Measurements from ENCODE around the gene DDHD1.
A peak's percentile ranks its signal among the peaks of the same experiment; 100 is the strongest.

Gene DDHD1

DNA sequence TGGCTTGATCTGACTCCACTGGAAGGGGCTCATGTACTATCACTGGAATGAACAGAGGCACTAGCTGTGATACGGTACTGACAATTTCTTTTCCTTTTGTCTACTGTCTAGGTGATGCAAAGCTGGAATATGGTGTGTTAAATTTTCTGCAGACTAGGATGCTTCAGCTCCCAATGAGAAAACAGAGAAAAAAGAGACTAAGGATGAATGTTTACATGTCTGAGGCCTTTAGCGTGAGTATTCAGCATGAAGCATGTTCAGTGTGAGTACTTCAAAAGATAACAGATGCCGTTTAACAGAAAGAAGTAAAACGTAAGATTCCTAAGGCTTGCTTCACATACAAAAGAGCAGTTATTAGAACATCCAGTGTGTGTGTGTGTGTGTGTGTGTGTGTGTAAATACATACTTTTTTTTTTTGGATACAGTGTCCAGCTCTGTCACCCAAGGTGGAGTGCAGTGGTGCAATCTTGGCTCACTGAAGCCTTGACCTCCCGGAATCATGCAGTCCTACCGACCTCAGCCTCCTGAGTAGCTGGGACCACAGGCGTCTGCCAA, 110.0 kb downstream of the DDHD1 start:
- TF ChIP-seq POLR2A (IDR thresholded peaks at IDR 0.05; ENCODE audit: low read depth, low read length) = no peak
- FAIRE-seq (no peak), DNase-seq (ENCODE audit: insufficient read length, low spot score) (no peak)

DNA sequence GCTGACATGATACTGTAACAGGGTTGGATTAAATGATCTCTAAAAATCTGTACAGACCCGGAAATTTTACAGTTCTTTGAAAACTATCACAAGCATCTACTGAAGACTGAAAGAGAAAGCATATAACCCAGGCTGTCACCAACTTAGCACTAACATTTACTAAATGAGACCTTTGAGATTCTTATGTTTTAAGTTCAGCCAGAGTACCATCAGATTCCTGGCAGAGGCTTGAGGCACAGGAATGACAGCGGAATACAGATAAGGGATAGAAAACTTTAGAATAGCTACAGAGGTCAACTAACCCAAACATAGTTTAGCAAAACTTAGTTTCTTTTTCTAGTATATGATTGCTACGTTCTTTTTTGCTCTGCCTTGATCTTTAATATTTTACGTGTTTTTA, 110.6 kb downstream of the DDHD1 start:
- no peak for DNase-seq (ENCODE audit: insufficient read length, low spot score)
- TF ChIP-seq POLR2A (IDR thresholded peaks at IDR 0.05; ENCODE audit: low read depth, low read length) = no peak

DNA sequence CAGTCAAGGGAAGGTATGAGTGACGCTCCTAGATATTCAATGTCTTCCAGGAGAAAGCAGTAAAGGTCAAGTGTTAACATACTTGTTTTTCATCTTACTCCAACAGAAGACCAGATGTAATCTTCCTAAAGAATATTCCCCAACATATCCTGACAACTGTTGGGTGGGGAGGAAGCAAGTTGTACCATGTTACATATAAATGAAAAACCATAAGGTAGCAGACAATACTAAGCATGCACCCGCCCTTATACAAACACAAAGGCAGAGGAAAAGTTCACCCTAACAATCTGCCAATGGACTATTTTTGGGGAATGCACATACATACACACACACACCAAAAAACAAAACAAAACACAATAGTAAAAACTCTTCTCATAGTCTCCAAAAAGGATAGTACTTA, 112.1 kb downstream of the DDHD1 start:
- DNase-seq (ENCODE audit: insufficient read length, low spot score) (no peak), FAIRE-seq (no peak)
- no peak for TF ChIP-seq POLR2A (IDR thresholded peaks at IDR 0.05; ENCODE audit: low read depth, low read length)

More for the DNA sequence above, 110.6 kb downstream of the DDHD1 start:
- FAIRE-seq = no peak

DNA sequence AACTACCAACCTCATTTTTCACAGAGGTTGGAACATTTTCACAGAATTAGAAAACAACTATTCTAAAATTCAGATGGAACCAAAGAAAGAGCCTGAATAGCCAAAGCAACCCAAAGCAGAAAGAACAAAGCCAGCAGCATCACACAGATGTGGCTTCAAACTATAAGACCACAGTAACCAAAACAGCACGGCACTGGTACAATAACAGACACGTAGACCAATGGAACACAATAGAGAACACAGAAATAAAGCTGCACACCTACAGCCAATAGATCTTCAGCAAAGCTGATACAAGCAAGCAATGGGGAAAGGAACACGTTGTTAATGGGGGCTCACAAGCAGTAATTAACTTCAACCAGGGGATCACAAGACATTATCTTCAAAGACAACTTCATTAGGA, 114.5 kb downstream of the DDHD1 start:
- no peak for DNase-seq (ENCODE audit: insufficient read length, low spot score)
- FAIRE-seq = no peak
- no peak for TF ChIP-seq POLR2A (IDR thresholded peaks at IDR 0.05; ENCODE audit: low read depth, low read length)

DNA sequence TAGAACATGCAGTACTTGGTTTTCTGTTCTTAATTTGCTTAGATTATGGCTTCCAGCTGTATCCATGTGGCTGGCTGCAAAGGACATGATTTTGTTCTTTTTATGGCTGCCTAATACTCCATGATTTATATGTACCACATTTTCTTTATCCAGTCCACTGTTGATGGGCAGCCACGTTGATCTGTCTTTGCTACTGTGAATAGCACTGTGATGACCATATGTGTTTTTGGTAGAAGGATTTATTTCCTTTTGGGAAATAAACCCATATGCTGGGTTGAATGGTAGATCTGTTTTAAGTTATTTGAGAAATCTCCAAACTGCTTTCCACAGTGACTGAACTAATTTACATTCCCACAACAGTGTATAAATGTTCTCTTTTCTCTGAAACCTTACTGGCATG, 116.1 kb downstream of the DDHD1 start:
- DNase-seq (ENCODE audit: insufficient read length, low spot score) (no peak), FAIRE-seq (no peak)
- no peak for TF ChIP-seq POLR2A (IDR thresholded peaks at IDR 0.05; ENCODE audit: low read depth, low read length)

DNA sequence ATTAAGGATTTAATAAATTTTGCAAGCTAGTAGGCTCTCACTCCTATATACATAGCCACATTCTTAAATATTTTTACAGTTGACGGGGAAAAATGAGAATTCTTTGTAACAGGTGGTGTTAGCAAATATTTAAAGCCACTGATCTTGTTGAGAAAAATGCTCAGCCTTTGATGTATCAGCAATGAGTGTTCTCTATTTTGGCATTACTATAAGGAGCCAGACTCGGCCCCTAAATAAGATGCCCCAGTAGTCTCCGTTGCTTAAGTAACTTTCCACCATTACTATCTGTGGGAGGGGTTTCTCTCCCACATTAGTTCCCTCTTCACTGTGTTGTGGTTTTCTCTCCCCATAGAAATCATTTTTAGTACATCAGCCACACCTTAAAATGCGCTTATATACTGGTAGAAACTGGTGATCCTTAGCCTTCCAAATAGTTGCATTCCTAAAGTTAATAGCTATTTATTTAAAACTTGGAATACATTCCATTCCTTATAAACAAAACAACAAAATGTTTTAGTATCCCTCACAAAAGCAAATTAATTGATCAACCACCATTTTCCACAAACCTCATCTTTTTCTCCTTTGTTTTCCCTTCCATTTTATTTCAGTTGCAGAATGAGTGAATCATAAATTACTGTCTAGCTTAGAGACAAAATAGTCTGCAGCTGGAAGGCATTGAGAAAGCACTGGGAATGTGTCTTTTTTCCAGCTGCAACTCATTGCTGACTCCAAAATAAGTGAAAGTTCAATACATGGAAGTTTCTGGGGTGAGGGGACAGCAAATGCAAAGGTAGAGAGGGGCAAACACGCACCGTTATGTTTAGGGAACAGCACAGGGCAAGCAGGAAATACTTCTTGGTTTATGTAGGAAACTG, 117.5 kb downstream of the DDHD1 start:
- no peak for TF ChIP-seq POLR2A (IDR thresholded peaks at IDR 0.05; ENCODE audit: low read depth, low read length)
- DNase-seq (ENCODE audit: insufficient read length, low spot score) = no peak
- FAIRE-seq = no peak

DNA sequence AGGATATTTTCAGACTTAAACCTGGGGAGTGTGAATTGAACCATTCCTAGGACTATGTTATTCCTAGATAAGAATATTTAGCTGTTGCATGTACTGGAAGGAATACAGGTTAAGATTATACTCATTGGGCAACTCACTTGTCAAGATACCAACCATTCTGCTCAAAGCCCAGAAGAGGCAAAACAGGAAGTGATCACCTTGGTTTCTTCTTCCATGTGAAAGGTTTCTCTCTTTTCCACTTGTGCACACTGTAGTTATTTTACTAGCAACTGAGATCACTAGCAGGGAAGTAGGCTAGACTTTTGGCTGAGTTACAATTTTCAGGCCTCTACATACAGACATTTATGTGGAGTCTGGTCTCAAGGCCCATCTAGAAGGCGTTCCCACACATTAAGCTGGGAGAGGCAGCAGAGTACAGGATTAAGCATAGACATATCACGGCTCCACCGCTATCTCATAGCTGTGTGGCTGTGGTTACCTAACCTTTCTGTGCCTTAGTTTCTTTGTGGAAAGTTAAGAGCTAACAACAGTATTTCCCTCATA, 118.4 kb downstream of the DDHD1 start:
- no peak for TF ChIP-seq POLR2A (IDR thresholded peaks at IDR 0.05; ENCODE audit: low read depth, low read length)
- no peak for DNase-seq (ENCODE audit: insufficient read length, low spot score)
- FAIRE-seq = no peak

DNA sequence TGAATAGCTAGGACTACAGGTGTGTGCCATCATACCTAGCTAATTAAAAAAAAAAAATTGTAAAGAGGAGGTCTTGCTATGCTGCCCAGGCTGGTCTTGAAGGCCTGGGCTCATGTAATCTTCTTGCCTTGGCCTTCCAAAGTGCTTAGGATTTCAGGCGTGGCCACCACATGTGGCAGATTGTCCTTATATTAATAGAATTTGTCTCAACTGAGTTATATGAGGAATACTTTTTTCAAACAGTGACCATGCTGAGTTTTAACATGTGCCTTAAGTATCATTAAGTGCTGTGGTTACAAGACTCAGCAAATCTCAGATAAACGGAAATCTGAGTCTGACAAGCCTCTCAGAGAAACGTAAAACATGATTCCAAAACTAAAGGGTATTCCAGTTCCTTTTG, 119.1 kb downstream of the DDHD1 start:
- TF ChIP-seq POLR2A (IDR thresholded peaks at IDR 0.05; ENCODE audit: low read depth, low read length) = no peak
- no peak for FAIRE-seq
- DNase-seq (ENCODE audit: insufficient read length, low spot score) = no peak

DNA sequence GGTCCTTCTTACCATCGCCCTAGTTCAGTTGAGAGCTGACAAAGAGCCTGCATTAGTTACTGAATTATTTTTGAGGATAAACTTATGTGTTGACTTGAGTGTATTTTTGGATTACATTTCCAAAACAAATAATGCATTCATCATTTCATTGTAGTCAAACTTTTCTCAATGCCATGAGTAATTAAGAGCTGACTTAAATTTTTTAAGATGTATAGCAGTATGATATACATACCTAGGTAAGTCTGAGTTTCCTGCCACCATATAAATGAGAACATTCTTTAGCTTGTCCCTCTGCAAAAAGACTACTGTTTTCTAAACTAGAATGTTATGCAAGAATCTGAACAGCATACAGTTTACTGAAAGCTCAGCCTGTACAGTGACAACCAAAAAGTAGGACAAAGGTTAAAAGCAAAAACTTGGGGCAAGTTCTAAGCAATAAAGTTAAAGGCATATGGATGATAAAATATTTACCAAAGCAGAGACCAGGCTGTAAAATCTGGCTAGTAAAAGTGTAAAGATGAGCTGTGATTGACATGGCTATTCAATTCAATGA, 120.2 kb downstream of the DDHD1 start:
- no peak for DNase-seq (ENCODE audit: insufficient read length, low spot score)
- TF ChIP-seq POLR2A (IDR thresholded peaks at IDR 0.05; ENCODE audit: low read depth, low read length) = no peak
- no peak for FAIRE-seq

DNA sequence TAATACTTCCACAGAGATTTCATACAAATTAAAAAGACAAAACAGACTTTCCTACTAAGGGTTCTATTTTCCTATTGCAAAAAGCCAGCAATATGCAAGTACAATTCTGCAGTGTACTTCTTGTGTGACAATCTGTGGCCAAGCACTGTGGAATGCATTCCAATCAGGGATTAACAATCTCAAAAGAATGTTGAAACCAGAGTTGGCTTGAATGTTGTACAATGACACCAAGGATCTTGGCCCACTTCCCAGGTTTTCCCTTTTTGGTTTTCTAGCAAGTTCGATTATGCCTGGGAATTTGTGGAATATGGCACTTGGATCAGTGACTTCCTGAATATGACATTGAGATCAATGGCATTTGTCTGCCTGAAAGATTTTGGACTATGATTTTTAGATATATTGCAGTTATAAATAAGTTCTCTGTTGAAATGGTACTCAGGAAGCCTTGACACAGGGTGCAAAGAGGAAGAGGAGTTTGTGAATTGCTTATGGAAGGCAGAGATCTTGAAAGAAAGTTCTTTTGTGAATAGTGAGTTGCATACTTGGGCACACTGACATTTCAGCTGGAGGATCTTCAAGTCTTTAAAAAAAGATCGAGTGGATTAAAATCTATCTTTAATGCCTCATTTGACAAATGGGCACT, 120.8 kb downstream of the DDHD1 start:
- peak; percentile 95 for FAIRE-seq
- no peak for TF ChIP-seq POLR2A (IDR thresholded peaks at IDR 0.05; ENCODE audit: low read depth, low read length)
- DNase-seq (ENCODE audit: insufficient read length, low spot score) = peak; percentile 6

DNA sequence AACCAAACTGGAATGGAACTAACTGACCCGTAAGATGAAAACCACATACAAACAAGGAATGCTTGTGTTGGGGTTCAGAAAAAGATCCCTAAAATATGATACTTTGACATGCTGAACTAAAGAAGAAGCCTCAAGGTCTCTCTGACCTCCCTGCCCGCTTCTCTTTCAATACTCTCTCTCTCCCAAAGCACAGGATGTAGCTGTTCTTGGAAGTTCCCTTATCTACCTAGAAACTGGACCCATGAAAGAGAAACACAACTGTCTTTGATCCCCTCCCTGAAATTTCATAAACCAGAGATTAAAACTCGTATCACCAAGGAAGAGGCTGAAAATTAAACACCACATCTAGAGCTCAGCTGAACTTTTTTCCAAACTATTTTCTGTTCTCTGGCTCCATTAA, 125.6 kb downstream of the DDHD1 start:
- no peak for TF ChIP-seq POLR2A (IDR thresholded peaks at IDR 0.05; ENCODE audit: low read depth, low read length)
- no peak for DNase-seq (ENCODE audit: insufficient read length, low spot score)
- FAIRE-seq = no peak

DNA sequence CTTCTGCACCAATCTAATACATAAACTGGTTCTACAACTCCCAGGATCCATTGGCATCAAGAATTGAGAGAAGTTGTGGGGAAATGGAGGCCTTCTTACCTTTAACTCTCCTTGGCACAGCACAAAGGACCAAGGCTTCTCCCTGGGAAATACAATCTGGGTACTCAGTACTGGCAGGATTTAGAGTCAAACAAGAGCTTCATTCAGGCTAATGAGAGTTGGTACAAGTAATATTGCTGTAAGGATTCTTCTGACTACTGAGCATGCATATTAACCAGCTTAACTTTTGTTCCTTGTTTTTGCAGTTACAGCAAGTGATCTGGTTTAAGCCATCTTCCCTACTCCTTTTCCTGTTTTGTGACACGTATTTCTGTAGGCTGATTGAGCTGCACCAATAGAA, 126.1 kb downstream of the DDHD1 start:
- TF ChIP-seq POLR2A (IDR thresholded peaks at IDR 0.05; ENCODE audit: low read depth, low read length) = no peak
- FAIRE-seq = no peak
- no peak for DNase-seq (ENCODE audit: insufficient read length, low spot score)

DNA sequence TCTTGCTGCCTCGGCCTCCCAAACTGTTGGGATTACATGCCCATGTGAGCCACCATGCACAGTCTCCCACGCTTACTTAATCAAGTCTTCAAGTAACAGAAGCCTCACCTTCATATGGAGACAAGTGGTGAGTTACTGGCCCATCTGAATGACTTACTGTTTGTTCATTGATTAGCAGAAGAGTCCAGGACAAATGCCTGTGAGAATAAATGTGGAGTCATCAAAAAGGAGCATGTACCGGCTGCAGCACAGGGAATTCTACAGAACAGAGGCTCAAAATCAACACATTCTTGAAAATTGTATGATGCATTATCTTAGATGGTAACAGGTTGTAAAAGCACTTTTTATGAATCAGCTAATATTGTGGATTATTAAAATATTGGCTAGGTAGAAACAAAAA, 129.8 kb downstream of the DDHD1 start:
- TF ChIP-seq POLR2A (IDR thresholded peaks at IDR 0.05; ENCODE audit: low read depth, low read length) = no peak
- DNase-seq (ENCODE audit: insufficient read length, low spot score) (no peak), FAIRE-seq (no peak)

DNA sequence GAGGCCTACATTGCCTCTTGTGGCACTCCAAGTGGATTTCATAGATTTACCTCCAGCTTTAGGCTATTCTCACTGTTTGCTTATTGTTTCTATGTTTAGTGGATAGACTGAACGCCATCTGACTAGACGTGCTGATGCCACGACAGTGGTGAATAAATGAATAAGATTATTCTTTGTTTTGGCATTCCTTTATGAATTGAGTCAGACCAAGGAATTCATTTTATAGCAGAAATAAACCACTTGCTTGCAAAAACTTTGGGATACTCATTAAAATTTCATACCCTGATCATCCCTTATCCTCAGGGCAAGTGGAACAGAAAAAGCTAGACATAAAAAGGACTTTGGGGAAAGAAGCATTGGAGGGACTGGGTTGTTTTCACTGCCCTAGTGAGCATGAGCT, 130.5 kb downstream of the DDHD1 start:
- TF ChIP-seq POLR2A (IDR thresholded peaks at IDR 0.05; ENCODE audit: low read depth, low read length) = no peak
- FAIRE-seq (no peak), DNase-seq (ENCODE audit: insufficient read length, low spot score) (no peak)
